ENCODE measurements around the gene CLMN.

The CLMN gene

GRCh38 chr14:95258754-95259593 lies 60.7 kb downstream of the CLMN start:
- no peak for DNase-seq

- DNase-seq: no peak
Observed at GRCh38 chr14:95258156-95258555, 61.6 kb downstream of the CLMN start.

GRCh38 chr14:95257521-95257920 lies 62.2 kb downstream of the CLMN start:
- DNase-seq: no peak

GRCh38 chr14:95256776-95257060 lies 63.0 kb downstream of the CLMN start:
- no peak for DNase-seq

- DNase-seq: no peak
Observed at GRCh38 chr14:95256002-95256775, 63.5 kb downstream of the CLMN start.

- no peak for DNase-seq
Observed at GRCh38 chr14:95255487-95255886, 64.2 kb downstream of the CLMN start.

- DNase-seq: no peak
Observed at GRCh38 chr14:95255013-95255412, 64.7 kb downstream of the CLMN start.

GRCh38 chr14:95254288-95254687 lies 65.4 kb downstream of the CLMN start:
- DNase-seq: no peak

- no peak for DNase-seq
Observed at GRCh38 chr14:95253039-95253630, 66.6 kb downstream of the CLMN start.

GRCh38 chr14:95252219-95252618 lies 67.5 kb downstream of the CLMN start:
- no peak for DNase-seq

GRCh38 chr14:95250936-95251335 lies 68.8 kb downstream of the CLMN start:
- no peak for DNase-seq

- no peak for DNase-seq
Observed at GRCh38 chr14:95250140-95250769, 69.5 kb downstream of the CLMN start.

- DNase-seq: no peak
Observed at GRCh38 chr14:95248432-95248831, 71.3 kb downstream of the CLMN start.

- no peak for DNase-seq
Observed at GRCh38 chr14:95246870-95247269, 72.8 kb downstream of the CLMN start.

- no peak for DNase-seq
Observed at GRCh38 chr14:95245334-95245733, 74.4 kb downstream of the CLMN start.

GRCh38 chr14:95244587-95244986 lies 75.1 kb downstream of the CLMN start:
- no peak for DNase-seq

- no peak for DNase-seq
Observed at GRCh38 chr14:95242870-95243269, 76.8 kb downstream of the CLMN start.

GRCh38 chr14:95240859-95241813 lies 78.6 kb downstream of the CLMN start:
- DNase-seq: no peak

GRCh38 chr14:95238487-95239298 lies 81.0 kb downstream of the CLMN start:
- no peak for DNase-seq

GRCh38 chr14:95237958-95238340 lies 81.8 kb downstream of the CLMN start:
- DNase-seq: no peak
